Epithelial cell of esophagus (primary cell): ENCODE data around the gene TTC13.
A peak's percentile ranks its signal among the peaks of the same experiment; 100 is the strongest.

Experiments used
- DNase-seq: peaks from one replicate; pipeline ENCODE4 v3.0.0; 2010; ENCODE audit warnings: low read depth
- H3K4me3 ChIP-seq: 2 replicates; pipeline ENCODE4 v1.5.1; 2011; ENCODE audit warnings: mild to moderate bottlenecking, low read length, control low read depth
- TF ChIP-seq, protein P1 (sequence below): IDR thresholded peaks from 2 replicates; pipeline ENCODE4 v1.5.1; 2011; ENCODE audit warnings: low read depth, mild to moderate bottlenecking, low read length, control low read depth, inconsistent platforms; ENCODE audit not compliant: insufficient read depth; ENCODE audit errors: missing control alignments

The TTC13 gene

DNA sequence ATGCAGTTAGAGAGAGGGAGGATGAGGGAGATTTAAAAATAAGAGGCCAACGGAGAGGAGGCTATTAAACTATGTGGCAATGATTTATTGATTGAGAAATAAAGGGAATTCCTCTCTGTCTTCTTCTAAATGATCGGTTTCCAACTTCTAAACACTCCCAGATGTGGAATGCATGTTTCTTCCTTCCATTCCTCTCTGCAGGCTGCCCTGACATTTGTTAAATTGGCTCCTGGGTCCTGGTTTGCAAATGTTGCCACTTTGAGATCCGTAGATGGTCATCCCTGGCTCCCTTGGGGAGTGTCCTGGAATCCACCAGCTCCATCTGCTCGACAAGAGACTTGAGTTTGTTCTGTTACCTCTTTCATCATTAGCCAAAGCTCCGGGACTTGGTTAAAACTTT lies 100.1 kb downstream of the TTC13 start:
- TF ChIP-seq, protein P1, sequence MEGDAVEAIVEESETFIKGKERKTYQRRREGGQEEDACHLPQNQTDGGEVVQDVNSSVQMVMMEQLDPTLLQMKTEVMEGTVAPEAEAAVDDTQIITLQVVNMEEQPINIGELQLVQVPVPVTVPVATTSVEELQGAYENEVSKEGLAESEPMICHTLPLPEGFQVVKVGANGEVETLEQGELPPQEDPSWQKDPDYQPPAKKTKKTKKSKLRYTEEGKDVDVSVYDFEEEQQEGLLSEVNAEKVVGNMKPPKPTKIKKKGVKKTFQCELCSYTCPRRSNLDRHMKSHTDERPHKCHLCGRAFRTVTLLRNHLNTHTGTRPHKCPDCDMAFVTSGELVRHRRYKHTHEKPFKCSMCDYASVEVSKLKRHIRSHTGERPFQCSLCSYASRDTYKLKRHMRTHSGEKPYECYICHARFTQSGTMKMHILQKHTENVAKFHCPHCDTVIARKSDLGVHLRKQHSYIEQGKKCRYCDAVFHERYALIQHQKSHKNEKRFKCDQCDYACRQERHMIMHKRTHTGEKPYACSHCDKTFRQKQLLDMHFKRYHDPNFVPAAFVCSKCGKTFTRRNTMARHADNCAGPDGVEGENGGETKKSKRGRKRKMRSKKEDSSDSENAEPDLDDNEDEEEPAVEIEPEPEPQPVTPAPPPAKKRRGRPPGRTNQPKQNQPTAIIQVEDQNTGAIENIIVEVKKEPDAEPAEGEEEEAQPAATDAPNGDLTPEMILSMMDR = no peak
- DNase-seq = no peak
- no peak overlapping the region for H3K4me3 ChIP-seq

DNA sequence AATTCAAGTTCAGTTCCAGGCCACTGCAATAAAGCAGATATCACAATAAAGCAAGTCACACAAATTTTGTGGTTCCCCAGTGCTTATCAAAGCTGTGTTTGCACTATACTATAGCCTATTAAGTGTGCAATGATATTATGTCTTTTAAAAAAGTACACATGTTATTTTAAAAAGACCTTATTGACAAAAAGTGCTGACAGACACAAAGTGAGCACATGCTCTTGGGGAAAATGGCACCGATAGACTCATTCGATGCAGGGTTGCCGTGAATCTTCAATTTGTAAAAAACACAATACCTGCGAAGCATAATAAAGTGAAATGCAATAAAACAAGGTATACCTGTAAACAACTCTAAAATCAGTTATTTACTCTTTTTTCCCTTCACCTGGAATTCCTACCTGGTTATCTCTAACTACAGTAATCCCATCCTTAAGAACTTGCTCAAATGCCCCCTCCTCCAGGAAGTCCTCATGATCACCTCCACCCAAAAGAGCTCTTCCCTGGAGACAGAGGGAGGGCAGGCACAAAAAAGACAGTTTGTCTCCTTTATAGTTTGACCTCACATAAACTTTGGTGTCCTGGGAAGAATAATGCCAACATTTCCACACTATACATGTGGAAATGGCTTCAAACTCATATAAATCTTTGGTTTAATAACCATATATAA lies 100.6 kb downstream of the TTC13 start:
- no peak for DNase-seq
- H3K4me3 ChIP-seq = no peak overlapping the region
- TF ChIP-seq, protein P1 = no peak

DNA sequence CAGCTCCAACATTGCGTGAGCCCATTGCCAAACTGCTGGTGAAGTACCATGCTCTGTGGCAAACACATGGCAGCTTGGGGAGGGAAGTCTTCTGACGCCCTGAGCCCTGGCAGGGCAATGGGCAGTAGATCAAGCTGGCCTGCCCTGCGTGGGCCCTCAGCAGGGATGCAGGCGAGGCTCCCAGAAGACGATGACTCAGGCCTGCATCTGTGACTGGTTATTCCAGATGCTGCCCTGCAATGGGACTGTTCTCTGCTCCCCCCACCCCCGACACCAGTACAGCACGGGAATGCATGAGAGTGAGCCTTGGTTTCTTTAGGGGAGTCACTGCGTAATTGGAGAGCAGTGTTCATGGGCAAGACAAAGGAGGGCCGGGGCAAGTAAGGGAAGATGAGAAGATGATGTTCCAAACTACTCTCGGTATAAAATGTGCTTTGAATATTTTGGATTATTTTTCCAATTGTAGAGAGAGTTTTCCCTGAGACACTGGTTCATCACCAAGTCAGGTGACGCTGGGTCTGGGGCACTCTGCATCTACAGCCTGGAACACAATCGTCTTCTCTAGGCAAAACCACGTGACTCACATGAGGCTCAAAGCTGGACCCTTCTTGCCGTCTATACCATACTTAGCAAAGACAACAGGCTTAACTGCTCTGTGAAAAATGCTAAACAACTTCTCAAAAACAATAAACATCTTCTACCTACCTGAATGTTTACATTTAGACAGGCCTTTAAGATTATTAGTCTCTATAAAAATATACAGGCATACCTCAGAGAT lies 101.3 kb downstream of the TTC13 start:
- no peak overlapping the region for H3K4me3 ChIP-seq
- TF ChIP-seq, protein P1 = no peak
- DNase-seq = peak; percentile 44

DNA sequence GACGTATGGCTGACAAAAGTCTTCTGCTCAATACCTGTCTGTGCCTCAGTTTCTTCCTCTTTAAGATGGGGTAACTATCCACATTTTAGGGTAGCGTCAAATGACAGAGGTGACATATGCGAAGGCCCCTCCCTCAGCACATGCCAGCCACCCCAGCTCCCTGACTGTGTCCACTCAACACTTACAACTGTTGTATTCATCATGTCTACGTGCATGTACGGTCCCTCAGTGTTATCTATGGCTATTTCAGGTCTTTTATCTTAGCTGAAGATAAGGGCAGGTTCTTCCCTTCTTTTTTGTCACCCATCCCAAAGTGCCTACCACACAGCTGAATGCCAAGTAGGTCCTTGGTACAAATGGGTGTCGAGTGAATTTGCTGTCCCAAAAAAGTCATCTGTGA lies 102.0 kb downstream of the TTC13 start:
- DNase-seq = no peak
- TF ChIP-seq, protein P1 = no peak
- no peak overlapping the region for H3K4me3 ChIP-seq

DNA sequence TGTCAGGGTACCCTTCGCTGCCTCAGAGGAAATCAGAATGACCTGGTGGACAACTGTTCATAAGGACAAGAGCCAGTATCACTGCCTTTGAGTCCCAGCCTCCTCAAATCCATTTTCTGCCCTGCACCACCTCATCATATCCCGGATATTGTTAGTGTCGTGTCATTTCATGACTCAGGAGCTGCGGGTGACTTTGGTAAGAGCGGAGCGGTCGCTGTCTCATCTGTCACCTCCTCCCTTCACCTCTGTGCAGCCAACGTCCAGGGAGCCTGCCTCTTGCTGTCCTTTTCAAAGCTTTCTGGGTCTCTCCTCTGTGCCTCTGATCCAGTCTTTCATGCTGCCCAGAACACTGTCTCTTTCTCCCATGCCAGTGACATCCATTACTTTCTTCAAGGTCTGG lies 103.3 kb downstream of the TTC13 start:
- no peak overlapping the region for H3K4me3 ChIP-seq
- no peak for DNase-seq
- TF ChIP-seq, protein P1 = no peak

DNA sequence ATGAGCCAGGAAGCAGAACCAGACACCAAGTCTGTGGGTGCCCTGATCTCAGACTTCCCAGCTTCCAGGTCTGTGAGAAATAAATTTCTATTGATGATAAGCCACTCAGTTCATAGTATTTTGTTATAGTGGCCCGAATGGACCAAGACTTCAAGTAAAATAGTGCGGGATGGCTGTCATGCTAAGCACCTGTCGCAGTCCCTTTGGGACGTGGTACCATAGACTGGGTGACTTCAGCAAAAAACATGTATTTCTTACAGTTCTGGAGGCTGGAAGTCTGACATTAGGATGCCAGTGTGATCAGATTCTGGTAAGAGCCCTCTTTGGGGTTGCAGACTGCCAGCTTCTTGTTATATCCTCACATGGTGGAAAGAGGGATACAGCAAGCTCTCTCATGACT lies 107.7 kb downstream of the TTC13 start:
- TF ChIP-seq, protein P1 = no peak
- no peak for DNase-seq
- no peak overlapping the region for H3K4me3 ChIP-seq
